Choroid plexus epithelial cell (primary cell): ENCODE results near the gene NRXN3.
"Not testable (repeated sequence)": the region's sequence is repeated elsewhere in the genome, so short reads cannot be mapped to it uniquely, and the experiment has no call there.

Source experiments
- DNase-seq: peaks from one replicate; pipeline ENCODE4 v3.0.0-alpha.2; 2010; ENCODE audit warnings: low read depth
- H3K4me3 ChIP-seq: 2 replicates; pipeline ENCODE4 v1.5.1; 2011; ENCODE audit warnings: low read depth, mild to moderate bottlenecking, control low read depth, low read length, moderate library complexity
- TF ChIP-seq, protein P1 (sequence below): conservative IDR thresholded peaks from 2 replicates; pipeline ENCODE4 v1.5.1; 2011; ENCODE audit warnings: low read depth, mild to moderate bottlenecking, control low read depth, inconsistent platforms, low read length, moderate library complexity

The NRXN3 gene

DNA sequence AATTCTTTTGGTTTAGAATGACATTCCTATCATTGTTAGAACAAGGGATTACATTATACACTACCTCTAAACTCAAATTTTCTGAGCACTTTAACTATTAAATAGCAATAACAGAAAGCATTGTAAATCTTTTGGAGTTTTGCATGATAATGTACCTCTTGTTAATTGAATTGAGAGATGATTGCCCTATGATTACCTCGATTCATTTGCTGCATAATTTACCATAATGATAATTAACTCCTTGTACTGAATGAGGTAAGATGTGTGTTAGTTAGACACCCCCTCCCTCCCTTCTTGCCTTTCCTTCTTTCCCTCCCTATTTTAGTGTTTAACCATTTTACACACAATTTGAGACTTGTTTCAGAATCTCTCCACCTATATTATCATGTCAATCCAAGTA is 1572.0 kb downstream of the NRXN3 start:
- no peak overlapping the region for H3K4me3 ChIP-seq
- TF ChIP-seq, protein P1, sequence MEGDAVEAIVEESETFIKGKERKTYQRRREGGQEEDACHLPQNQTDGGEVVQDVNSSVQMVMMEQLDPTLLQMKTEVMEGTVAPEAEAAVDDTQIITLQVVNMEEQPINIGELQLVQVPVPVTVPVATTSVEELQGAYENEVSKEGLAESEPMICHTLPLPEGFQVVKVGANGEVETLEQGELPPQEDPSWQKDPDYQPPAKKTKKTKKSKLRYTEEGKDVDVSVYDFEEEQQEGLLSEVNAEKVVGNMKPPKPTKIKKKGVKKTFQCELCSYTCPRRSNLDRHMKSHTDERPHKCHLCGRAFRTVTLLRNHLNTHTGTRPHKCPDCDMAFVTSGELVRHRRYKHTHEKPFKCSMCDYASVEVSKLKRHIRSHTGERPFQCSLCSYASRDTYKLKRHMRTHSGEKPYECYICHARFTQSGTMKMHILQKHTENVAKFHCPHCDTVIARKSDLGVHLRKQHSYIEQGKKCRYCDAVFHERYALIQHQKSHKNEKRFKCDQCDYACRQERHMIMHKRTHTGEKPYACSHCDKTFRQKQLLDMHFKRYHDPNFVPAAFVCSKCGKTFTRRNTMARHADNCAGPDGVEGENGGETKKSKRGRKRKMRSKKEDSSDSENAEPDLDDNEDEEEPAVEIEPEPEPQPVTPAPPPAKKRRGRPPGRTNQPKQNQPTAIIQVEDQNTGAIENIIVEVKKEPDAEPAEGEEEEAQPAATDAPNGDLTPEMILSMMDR, result no peak
- peak; percentile 10 for DNase-seq

DNA sequence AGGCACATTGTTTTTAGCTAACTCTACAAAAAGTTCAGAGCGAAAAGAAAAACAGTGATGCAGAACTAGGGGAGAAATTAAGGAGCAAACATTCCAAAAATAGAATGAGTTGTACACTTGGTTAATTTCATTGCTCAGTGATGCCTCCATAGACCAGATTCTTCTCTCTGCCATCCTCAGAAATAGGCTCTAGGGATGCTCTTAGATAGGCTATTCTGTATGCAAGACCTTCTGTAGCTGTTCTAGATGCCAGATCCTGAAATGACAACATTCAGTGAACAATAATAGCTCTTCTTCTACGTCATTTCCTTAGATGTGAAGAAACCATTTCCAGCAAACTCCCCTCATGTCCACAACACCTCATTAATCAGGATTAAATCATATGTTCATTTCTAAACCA is 1574.9 kb downstream of the NRXN3 start:
- no peak overlapping the region for H3K4me3 ChIP-seq
- DNase-seq, result no peak
- TF ChIP-seq, protein P1, result no peak

DNA sequence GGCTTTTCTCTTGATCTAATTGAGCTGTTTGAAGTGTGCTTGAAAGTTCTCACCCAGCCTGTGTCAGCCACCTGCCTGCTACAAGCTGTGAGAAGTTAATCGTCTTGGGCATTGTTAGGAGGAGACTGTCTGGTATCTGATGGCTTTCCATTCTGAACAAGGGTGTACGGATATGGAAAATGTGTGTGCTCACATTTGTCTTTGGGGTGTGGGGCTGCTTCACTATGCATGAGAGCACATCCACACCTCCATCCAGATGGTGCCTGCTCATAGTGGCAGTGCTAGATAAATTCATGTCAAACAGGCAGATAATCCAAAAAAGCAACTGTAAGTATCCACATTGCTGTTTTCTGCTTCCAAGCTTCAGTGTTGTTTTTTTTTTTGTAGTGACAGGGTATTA is 1578.9 kb downstream of the NRXN3 start:
- TF ChIP-seq, protein P1, result no peak
- no peak for DNase-seq
- H3K4me3 ChIP-seq, result no peak overlapping the region

DNA sequence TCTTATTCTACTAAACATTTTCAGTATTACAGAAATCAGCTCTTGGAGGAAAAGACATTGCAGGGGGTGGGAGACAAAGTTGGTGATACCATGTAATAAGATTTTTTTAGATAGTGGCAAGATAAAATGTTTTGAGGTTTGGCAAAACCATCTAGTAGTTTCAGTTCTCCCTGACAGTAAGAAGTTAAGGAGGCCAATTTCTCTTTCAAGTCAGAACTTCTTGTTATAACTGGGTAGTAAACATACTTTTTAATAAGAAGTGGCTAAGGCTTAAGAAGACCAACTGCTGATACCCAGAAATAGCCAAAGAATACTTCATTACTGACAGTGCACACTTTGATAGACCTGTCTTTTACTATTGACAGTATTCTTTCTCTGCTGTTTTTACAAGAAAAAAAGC is 1588.8 kb downstream of the NRXN3 start:
- no peak for DNase-seq
- TF ChIP-seq, protein P1, result no peak
- no peak overlapping the region for H3K4me3 ChIP-seq

DNA sequence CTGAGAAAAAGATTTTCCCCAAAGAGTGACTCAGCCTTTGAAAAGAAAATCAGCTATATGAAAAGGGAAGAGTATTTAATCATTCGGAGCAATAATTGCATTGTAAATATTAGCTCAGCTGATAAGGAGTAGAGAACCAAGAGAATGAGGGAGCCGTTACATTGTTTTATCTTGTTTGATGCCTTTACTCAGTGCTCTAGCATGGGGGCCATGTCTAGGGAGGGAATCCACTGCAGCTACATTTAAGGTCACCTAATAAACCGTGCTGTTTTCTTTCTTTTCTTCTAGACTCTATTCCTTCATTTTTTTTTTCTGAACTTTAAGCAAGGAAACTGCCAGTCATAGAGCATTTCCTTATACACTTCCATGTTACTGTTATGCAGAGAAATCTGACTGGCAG is 1594.2 kb downstream of the NRXN3 start:
- TF ChIP-seq, protein P1, result no peak
- H3K4me3 ChIP-seq, result no peak overlapping the region
- no peak for DNase-seq

DNA sequence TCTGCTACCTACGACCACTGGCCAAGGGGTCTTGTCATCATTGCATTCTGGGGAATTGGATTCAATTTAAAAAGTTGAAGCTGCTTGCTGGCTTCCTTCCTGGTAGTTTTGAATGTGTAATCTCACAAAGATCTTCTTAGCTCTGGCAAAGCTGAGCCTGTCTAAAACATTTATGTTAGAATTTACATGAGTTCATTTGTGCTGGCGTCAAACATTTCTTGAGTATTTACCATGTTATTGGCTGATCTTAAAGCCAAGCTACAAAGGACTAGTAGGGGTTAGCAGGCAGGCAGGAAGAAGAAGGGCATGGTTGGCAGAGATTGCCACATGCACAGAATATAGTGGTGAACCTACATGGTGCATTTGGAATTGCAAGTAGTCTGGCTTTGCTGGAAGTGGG is 1596.3 kb downstream of the NRXN3 start:
- H3K4me3 ChIP-seq, result no peak overlapping the region
- no peak for DNase-seq
- TF ChIP-seq, protein P1, result no peak

DNA sequence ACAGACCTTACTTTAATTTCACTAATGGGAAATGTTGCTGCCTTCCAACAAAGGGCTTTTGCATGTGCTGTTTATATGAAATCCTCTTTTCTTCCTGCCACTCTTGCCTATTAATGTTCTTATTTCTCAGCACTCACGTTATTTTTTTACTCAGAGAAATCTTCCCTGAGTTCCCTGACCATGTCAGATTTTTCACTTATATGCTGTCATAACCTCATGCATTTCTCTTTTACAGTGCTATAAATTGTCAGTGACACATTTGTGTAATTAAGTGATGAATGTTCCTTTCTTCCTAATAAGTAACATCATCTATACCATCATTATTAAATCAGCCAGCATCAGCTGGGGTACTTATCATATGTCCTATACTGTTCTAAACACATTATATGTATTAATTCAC is 1597.1 kb downstream of the NRXN3 start:
- TF ChIP-seq, protein P1, result no peak
- H3K4me3 ChIP-seq, result no peak overlapping the region
- DNase-seq, result no peak

DNA sequence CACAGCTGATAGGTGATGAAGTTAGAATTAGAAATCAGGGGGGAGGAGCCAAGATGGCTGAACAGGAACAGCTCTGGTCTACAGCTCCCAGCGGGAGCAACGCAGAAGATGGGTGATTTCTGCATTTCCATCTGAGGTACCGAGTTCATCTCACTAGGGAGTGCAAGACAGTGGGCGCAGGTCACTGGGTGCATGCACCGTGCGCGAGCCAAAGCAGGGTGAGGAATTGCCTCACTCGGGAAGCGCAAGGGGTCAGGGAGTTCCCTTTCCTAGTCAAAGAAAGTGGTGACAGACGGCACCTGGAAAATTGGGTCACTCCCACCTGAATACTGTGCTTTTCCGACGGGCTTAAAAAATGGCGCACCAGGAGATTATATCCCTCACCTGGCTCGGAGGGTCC is 1597.5 kb downstream of the NRXN3 start:
- not testable (repeated sequence) for DNase-seq, H3K4me3 ChIP-seq
